Endothelial cell of umbilical vein (primary cell): ENCODE results near the gene AUTS2.

Experiments
- EZH2 ChIP-seq: IDR thresholded peaks from 2 replicates; pipeline ENCODE4 v1.6.1; 2012; ENCODE audit warnings: borderline replicate concordance, low read depth, mild to moderate bottlenecking, moderate library complexity, low read length, inconsistent platforms; ENCODE audit not compliant: severe bottlenecking
- GATA2 ChIP-seq: IDR thresholded peaks from 2 replicates; pipeline ENCODE4 v1.7.0; 2011; ENCODE audit warnings: low read depth, mild to moderate bottlenecking, moderate library complexity, mixed read lengths, low read length; ENCODE audit not compliant: insufficient read length, insufficient read depth
- JUN ChIP-seq: IDR thresholded peaks from 2 replicates; pipeline ENCODE4 v1.6.1; 2011; ENCODE audit warnings: borderline replicate concordance, low read depth; ENCODE audit not compliant: insufficient read length, insufficient read depth
- MYC ChIP-seq: IDR thresholded peaks from one replicate; pipeline ENCODE4 v1.6.1; 2011; ENCODE audit warnings: mild to moderate bottlenecking, low read depth, low read length
- POLR2A ChIP-seq: IDR thresholded peaks from 2 replicates; pipeline ENCODE4 v1.6.1; 2012; ENCODE audit warnings: low read depth, mild to moderate bottlenecking, control low read depth, low read length
- POLR2AphosphoS5 ChIP-seq: IDR thresholded peaks from 2 replicates; pipeline ENCODE4 v1.6.1; 2012; ENCODE audit warnings: low read depth, mild to moderate bottlenecking, control low read depth, low read length, moderate library complexity; ENCODE audit not compliant: insufficient read depth
- TF ChIP-seq, protein P1 (sequence below), 2 donors: IDR thresholded peaks; 1 replicate in 1 of 2; 2 replicates in 1 of 2; pipeline ENCODE4 v1.5.1; 2011; ENCODE audit warnings: low read length in 2 of 2, mild to moderate bottlenecking in 2 of 2, moderate library complexity in 2 of 2, control low read depth in 1 of 2, inconsistent platforms in 1 of 2, low read depth in 1 of 2; ENCODE audit not compliant: insufficient read depth in 1 of 2; ENCODE audit errors: extremely low read depth in 1 of 2

DNA sequence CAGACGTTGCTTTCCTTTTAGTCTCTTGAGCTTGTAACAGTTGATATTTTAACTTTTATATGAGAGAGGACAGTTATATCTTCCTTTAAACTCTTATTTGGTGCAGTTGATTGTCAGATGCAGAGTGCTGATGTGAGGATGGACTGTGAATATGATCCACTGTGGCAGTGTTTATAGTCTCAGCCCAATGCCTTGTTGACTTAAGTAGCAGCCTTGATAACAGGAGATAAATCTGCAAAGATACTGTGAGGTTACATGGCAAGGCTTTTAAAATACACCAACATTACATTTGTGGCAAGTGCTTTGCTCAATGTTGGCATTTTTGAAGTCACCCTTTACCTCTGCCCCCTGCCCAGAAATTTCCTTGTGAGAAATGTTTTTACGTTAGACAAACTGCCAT is 206.7 kb downstream of the AUTS2 start:
- TF ChIP-seq, protein P1, sequence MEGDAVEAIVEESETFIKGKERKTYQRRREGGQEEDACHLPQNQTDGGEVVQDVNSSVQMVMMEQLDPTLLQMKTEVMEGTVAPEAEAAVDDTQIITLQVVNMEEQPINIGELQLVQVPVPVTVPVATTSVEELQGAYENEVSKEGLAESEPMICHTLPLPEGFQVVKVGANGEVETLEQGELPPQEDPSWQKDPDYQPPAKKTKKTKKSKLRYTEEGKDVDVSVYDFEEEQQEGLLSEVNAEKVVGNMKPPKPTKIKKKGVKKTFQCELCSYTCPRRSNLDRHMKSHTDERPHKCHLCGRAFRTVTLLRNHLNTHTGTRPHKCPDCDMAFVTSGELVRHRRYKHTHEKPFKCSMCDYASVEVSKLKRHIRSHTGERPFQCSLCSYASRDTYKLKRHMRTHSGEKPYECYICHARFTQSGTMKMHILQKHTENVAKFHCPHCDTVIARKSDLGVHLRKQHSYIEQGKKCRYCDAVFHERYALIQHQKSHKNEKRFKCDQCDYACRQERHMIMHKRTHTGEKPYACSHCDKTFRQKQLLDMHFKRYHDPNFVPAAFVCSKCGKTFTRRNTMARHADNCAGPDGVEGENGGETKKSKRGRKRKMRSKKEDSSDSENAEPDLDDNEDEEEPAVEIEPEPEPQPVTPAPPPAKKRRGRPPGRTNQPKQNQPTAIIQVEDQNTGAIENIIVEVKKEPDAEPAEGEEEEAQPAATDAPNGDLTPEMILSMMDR (IDR thresholded peaks at IDR 0.05; ENCODE audit: extremely low read depth in 1 of 2, insufficient read depth in 1 of 2, low read depth in 1 of 2, low read length in 2 of 2) = no peak
- TF ChIP-seq POLR2A (no peak), POLR2AphosphoS5 (no peak), EZH2 (no peak), JUN (no peak), MYC (no peak), GATA2 (no peak)
